Dedifferentiated amniotic fluid mesenchymal stem cell (primary cell): ENCODE measurements around the gene LIFR.
A peak's percentile ranks its signal among the peaks of the same experiment; 100 is the strongest.
"Not testable (repeated sequence)": the region's sequence is repeated elsewhere in the genome, so short reads cannot be mapped to it uniquely, and the experiment has no call there.

ENCODE experiments used
- DNase-seq: peaks from one replicate; pipeline ENCODE4 v3.0.0-alpha.2; 2016; ENCODE audit errors: extremely low spot score

LIFR gene, protein sequence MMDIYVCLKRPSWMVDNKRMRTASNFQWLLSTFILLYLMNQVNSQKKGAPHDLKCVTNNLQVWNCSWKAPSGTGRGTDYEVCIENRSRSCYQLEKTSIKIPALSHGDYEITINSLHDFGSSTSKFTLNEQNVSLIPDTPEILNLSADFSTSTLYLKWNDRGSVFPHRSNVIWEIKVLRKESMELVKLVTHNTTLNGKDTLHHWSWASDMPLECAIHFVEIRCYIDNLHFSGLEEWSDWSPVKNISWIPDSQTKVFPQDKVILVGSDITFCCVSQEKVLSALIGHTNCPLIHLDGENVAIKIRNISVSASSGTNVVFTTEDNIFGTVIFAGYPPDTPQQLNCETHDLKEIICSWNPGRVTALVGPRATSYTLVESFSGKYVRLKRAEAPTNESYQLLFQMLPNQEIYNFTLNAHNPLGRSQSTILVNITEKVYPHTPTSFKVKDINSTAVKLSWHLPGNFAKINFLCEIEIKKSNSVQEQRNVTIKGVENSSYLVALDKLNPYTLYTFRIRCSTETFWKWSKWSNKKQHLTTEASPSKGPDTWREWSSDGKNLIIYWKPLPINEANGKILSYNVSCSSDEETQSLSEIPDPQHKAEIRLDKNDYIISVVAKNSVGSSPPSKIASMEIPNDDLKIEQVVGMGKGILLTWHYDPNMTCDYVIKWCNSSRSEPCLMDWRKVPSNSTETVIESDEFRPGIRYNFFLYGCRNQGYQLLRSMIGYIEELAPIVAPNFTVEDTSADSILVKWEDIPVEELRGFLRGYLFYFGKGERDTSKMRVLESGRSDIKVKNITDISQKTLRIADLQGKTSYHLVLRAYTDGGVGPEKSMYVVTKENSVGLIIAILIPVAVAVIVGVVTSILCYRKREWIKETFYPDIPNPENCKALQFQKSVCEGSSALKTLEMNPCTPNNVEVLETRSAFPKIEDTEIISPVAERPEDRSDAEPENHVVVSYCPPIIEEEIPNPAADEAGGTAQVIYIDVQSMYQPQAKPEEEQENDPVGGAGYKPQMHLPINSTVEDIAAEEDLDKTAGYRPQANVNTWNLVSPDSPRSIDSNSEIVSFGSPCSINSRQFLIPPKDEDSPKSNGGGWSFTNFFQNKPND

DNA sequence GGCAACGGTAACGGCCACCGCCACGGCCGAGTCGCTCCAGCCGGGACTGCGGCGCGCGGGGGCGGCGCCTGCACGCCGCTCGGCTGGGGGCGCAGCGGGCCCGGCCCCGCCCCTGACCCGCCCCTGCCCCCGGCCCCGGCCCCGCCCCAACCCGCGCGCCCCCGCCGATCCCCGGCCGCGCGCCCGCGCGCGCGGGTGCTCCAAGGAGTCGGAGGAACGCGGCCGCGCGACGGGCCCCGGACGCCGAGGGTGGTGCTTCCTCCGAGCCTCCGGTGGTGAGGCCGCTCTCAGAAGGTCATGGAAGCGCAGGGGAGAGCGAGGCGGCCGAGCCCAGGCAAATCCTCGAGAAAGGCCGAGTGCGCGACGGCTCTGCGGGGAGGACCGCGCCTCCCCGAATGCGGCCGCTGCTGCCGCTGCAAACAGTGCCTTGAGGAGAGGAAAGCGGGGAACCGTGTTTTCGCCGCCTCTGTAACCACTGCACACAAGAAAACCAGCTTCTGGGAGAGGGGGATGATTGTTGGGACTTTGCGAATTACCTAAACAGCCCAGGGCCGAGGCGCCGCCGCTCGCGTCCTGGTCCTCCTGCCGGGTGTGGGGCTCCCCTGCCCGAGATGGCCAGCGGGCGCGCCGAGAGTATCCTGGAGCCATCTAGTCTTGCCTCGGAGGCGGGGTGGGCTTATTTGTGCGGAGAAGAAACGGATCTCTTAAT is at the start of gene LIFR:
LIFR (minus strand) TSS at position 48 of the 709 bp plus-strand sequence. CDS start 25,999 bp downstream, outside the sequence.
- peak; percentile 72 for DNase-seq

DNA sequence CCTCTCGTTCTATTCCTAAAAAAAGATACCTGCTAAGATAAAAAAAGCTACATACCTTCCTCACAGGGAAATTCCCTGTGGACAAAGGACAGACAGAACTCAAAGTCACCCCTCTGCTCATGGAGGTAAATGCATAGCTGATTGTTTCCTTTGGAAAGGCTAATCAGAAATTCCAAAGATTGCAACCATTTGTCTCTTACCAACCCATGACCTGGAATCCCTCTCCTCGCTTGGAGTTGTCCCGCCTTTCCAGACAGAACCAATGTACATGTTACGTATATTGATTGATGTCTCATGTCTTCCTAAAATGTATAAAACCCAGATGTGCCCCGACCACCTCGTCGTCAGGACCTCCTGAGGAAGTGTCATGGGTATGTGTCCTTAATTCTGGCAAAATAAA is 49.2 kb upstream of the LIFR start:
- DNase-seq = no peak

DNA sequence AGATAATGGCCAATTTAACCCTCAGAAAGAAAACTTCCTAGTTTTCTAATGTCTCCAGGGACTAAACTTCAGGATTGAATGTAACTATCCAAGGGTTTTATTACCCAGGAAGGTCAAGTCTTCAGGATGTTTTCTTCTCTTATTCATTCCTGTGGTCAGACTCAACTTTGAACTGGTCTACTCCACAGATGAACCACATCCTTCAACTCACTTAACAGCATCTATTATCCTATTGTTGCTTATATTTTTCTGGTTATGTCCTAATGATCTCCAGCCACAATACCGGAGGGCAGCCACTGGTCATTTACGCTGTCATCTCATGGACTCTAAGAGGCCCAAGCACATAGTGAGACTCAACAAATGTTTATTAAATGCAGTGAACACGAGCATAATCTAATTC is 47.2 kb upstream of the LIFR start:
- DNase-seq = no peak

DNA sequence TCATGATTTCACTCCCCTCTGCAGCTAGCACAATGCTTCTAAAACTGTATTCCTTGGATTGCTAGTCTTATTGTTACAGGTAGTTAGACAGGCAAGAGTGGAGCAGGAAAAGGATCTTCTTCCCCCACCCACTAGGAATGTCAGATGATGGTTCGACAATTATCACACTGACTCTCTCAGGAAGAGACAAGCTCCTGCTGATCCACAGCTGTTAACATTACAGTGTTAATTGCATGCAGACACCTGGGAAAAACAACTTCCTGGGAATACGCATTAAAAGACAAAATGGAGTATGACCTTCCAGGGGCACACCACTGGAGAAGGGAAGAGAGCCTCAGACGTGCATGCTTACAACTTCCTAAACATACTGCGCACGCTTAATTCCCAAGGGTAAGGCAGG is 46.2 kb upstream of the LIFR start:
- DNase-seq = no peak

DNA sequence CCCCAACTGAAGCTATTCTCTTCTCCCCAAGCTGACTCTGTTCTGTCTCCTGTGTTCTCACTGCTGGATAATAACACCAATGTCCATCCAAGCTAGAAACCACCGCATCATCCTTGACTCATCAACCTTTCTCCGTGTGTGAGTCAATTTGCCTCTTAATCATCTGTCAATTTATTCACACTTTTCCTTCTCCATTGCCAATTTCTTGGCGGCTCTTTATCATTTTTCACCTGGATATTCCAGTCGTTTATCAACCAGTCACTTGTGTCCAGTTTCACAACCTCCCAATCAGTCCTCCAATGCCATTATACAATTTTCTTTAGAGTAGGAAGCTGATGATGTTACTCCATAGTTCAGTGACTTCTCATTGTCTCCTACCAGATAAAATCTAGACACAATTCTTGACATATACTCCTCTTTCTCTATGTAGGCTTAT is 45.4 kb upstream of the LIFR start:
- no peak for DNase-seq

DNA sequence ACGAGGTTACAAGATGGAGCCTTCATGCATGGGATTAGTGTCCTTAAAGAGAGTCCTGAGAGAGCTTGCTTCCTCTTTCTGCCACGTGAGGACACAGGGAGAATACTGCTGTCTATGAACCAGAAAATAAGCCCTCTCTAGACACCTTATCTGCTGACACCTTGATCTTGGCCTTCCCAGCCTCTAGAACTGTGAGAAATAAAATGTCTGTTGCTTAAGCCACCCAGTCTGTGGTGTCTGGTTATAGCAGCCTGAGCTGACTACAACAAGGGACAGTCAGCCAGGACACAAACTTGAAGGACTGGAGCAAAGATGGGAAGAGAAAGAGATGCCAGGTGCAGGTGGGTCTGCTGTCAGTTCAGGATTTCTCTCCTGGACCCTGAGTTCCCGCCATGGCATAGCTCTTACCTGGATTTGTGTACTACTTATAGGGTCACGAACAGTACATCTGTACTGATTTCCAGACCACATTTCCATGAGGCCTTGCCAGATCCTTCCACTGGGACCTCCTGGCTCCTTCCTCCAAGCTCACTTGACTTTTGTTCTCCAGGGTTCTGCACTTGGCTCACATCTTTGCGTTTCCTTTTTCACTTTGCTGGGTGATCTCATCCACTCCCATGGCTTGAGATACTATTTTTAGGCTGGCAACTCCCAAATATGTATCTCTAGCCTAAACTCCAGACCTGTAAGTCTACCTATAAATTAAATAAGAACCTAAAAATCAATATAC is 44.9 kb upstream of the LIFR start:
- DNase-seq = no peak

DNA sequence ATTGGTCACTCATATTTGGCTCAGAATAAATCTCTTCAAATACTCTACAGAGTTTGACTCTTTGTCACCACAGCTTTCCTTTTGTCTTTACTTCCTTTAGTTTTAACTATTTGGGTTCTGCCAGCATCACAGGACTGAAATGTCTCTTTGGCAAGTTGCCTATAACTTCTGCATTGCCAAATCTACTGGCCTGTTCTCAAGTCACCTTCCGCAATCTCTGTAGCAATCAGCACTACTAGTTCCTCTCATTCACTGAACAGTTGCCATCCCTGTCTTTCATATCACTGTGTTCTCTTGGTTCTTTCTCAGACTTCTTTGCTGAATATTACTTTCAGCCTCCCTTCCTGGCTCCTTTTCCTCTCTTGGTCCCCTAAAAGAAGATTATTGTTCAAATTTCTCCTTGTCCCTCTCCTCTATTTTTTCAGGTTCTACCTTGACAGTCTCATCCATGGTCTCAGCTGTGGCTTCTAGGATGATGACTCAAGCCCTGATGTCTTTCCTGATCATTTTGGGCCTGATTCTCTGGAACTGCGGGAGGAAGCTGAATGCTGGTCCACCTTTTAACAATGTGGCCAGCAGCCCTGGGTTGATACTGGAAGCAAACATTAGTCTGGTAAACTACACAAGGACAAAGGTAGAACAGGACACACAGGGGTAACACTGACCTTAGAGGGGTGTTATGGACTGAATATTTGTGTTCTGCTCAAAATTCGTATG is 44.0 kb upstream of the LIFR start:
- no peak for DNase-seq

DNA sequence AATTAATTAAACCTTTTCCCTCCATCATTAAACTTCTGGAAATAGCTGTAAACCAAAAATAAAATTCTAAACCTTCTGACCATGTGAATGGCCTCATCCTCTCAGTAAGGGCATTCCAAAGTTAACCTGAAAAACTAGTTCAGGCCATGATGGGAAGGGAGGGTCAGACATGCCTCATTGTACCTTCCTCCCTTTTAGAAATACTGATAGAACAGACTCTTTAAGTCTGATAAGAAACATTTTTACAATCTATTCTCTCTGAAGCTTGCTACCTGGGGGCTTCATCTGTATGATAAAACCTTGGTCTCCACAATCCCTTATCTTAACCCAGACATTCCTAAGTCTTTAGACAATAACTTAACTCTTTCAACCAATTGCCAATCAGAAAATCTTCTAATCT is 43.3 kb upstream of the LIFR start:
- DNase-seq = not testable (repeated sequence)

DNA sequence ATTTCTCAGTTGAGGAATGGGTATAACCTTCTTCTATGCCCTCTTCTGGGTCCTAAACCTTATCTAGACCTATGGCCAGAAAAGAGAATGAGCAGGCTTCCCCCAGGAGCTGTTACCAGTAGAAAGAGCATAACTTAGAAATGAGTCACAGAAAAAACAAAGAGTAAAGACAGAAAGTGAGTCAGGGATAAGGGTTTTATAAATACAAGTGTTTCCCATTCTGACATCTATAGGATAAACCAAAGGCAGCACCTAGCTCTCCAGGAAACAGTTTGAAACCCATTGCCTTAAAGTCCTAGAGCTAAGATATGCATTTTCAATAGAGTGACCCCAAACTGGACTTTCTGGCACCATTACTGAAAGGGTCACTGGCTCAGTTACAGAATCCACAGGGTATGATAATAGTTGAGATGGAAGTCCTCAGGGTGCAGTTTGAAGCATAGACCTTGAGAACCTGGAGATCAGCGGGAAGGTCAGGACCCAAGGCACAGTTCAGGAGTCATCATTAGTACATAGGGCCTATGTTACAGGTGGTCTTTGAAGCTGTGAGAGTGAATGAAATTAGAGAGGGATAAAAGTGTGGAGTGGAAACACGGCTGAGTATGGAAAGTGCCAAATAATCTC is 42.7 kb upstream of the LIFR start:
- DNase-seq = peak; percentile 26

DNA sequence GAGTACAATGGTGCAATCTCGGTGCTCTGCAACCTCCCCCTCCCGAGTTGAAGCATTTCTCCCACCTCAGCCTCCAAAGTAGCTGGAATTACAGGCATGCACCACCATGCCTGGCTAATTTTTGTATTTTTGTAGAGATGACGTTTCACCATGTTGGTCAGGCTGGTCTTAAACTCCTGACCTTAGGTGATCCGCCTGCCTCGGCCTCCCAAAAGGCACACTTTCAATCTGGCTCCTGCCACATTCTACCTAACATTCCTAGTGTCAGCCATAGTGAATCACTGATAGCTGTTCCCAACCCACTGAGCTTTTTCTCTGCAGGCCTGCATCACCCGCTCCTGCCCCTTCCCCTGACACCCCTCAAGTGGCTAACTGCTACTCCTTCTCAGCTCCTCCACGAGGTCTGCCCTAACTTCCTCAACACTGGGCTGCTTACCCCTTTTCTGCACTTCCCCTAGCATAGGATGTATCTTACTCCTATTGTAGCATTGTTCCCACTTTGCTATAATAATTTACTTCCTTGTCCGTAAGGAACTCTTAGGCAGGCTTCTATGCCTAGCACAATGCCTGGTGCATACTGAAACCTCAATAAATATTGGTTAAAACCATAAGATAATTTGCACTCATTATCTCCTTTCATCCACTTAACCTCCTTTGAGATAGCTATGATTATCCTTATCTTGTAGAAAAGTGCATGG is 42.0 kb upstream of the LIFR start:
- no peak for DNase-seq

DNA sequence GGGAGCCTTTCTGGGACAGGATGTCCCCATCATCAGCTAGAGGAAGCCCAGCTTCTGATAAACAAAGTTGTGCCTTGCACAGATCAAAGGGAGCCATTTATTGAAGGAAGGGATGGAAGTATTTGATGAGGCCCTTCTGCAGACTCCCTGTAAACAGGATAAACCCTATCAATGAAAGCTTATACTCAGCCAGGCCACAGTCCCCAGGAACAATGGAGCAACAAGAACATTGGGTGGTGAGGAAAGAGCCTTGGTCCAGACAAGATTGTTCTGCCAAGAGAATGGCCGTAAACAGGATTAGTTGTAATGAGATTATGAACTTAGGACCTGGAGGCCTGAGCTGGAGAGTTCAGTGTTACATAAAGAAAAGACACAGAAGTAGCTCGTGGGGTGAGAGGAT is 40.5 kb upstream of the LIFR start:
- no peak for DNase-seq

DNA sequence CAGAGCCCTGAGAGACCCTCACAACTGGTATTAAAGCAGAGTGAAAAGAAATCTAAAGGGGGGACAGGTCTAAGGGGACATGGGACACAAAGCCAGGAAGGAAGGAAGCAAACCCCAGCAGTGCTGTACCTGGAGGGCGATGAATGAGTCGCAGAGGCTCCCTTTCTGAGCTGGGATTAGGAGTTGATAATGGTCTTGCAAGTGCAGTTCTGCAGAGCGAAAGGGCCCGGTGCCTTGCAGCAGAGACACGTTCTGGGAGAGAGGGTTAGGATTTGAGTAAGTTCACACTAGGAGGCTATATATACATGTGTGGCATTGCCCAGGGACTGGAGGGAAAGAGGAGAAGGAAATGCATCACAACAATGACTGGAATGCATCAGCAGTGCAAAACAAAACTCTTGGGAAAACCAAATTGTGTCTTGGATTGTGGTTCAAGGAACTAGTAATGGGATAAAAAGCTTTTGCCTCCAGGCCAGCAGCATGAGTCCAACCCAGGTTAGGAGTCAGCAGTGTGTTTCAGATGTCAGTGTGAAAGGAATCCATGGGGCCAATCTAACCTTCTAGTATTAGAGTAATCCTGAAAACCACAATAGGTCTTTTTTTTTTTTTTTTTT is 38.8 kb upstream of the LIFR start:
- DNase-seq = peak; percentile 79

DNA sequence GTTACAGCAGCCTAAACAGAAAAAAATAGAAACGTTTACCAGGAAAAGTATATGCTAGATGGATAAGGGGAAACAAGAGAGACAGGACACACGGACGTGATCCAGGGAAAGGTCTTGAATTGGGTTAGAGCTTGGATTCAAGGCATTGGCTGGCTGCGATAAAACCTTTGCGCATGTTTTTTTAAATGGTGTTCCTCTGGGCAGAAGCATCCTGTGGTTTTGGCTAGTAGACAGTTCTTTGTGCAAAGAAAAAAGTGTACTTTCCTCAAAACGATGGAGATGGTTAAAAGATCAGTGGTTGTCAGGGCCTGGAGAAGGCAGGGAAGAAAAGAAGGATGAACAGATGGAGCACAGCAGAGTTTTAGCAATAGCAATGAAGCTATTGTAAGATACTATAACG is 37.5 kb upstream of the LIFR start:
- DNase-seq = no peak

DNA sequence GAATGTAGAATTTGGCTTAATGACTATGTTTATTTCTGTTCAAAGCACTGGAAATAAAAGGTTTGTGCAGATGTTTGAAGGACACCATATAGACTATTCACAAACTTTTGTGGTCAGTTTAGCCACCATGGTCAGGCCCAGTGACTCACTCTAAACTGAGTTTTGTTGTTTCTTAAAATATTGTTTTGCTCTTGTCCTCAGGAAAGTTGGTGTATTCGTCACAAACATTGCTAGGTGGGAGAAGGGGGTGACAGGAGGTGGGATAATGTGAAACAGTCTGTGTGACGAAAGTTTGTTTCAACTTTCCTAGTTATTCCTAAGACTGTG is 35.0 kb upstream of the LIFR start:
- DNase-seq = no peak

DNA sequence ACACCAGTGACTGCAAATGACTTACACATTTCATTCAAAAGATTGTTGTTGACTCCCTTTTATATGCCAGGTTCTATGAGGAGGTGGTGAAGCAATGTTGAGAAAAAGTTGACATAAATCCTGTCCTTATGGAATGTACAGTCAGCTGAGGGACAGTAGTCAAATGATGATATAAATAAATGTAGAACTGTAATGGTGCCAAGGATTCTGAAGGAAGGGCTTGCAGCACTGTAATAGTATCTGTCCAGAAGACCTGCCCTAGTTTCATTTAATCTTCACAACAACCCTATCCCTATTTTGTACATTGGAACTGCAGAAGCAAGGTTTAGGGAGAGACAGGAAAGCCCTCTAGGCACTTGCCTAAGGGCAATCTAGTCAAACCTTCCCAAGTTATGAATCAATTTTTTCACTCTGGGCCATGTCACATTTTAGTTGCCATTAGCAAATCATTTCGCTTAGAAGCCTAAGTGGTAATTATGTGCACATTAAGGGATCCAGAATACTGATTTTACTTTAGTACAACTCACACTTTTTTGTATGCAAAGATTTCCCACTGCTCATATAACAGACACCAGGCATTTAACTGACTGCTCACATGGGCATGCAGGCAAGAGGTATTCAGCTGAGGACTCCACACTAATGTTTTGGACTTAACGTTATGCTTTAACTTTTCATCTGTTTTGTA is 34.5 kb upstream of the LIFR start:
- DNase-seq = no peak

DNA sequence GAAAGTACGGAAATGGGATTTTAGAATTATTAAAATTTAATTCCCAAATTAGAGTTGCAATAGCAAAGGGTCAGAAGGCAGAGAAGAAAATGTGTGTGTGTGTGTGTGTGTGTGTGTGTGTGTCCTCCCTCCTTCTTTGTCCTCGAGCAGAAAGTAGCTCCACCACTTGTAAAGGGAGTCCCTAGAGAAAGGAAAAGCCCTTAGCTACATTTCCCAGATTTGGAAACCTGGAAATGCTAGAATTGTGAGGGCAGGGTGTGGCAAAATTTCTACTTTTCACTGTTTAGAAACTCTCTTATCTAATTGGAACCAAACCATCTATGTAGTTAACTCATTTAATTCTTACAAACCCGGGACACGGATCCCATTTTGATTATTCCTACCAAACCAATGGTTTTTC is 33.2 kb upstream of the LIFR start:
- no peak for DNase-seq

DNA sequence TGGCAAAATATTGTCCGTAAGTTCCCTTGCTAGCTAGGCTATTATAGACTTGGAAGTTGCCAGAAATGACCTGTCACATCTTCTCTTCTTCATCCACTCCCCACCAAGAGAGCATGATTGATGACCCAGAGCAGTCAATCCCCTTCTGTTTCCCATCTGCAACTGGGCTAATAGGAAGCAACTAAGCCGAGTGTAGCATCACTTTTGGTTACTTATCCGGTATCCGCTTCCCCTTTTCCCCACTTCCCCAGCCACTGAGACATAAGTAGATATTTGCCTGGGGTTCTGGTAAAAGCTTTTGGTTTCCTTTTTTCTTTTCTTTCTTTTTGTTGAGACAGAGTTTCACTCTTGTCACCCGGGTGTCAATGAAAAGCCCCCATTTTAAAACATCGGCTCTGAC is 29.4 kb upstream of the LIFR start:
- no peak for DNase-seq

DNA sequence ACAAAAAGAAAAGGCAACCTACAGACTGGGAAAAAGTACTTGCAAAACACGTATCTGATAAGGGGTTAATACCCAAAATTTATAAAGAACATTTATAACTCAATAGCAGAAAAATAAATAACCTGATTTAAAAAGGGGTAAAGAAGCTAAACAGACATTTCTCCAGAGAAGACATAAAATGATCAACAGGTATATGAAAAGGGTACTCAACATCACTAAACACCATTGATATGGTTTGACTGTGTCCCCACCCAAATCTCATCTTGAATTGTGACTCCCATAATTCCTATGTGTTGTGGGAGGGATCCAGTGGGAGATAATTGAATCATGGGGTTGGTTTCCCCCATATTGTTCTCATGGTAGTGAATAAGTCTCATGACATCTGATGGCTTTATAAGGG is 27.1 kb upstream of the LIFR start:
- no peak for DNase-seq

DNA sequence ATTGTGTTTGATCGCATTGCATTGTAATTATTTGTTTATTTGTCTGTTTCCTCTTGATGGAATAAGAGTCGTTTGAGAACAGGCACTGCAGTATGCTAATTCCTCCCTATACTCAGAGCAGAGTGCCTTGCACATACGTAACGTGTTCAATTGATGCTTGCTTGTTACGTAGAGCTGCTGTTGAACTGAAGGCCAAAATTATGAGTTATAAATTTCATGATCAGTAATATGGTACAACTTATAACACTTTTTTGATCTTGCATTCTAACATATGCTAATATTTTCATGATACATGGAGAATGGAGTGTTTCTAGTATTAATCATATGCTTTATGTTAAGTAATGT is 26.5 kb upstream of the LIFR start:
- DNase-seq = no peak
